ENCODE data around the gene AHDC1. TPM values are rescaled to one million over a fixed set of nuclear protein-coding genes. Genes with fewer than 3 reads are reported as not detected.

The AHDC1 gene
- total and polyA plus RNA-seq, 10 of the 15 experiments (the other 5 are each of a cell fraction or from before 2014, with no cell fraction given), result 0.21 to 13.0 (median 1.4) TPM

GRCh38 chr1:27554759-27555699 lies 48.9 kb downstream of the AHDC1 start:
- H3K9me3 ChIP-seq (replicated peaks; ENCODE audit: control insufficient read depth, insufficient read depth, low read length), result no peaks in the 10 kb centered on the region
- no peak for DNase-seq (ENCODE audit: low read depth, low spot score)
- no peak overlapping the region for H3K4me3 ChIP-seq
- SMC1A ChIA-PET (ENCODE audit: uncharacterized antibody, unreplicated experiment), result interaction anchor here (0.8 to 5.8 kb wide), 4 partner anchors 26 to 138 kb away, joined by 3 to 70 read pairs (median 36); partner anchors contain the start of gene AHDC1
- POLR2A ChIA-PET, result interaction anchor here (0.6 kb wide), 1 partner anchor 49 kb away, joined by 3 read pairs; the partner anchor contains the start of gene AHDC1
- WGBS (ENCODE audit: insufficient coverage, insufficient replicate concordance, low lambda C conversion rate, missing lambda C conversion rate), result 63% methylated on average over 8 of the region's 8 CpGs
- peaks cover 16% of the 10 kb centered on the region for H3K4me1 ChIP-seq (ENCODE audit: control insufficient read depth, insufficient read depth, low read length)
- no peak for ATAC-seq
- no peak overlapping the region for H2AFZ ChIP-seq (ENCODE audit: control insufficient read depth, low read depth, low read length)
- H3K79me2 ChIP-seq (ENCODE audit: control insufficient read depth, insufficient read depth, low read length), result no peaks in the 10 kb centered on the region; the same call in 1 of the 2 replicates
- no TSS peak for BruUV-seq (replicated peaks)
- RAD21 ChIA-PET (ENCODE audit: unreplicated experiment), result interaction anchor here (0.8 to 6.8 kb wide), 4 partner anchors 11 to 139 kb away, joined by 4 to 181 read pairs (median 20); partner anchors contain the start of gene AHDC1
- no peak overlapping the region for H3K9ac ChIP-seq (ENCODE audit: control insufficient read depth, insufficient read depth, low read length)
- H3K27me3 ChIP-seq (replicated peaks in 1 of 2; ENCODE audit: control insufficient read depth in 2 of 2, insufficient read depth in 2 of 2, low read length in 1 of 2), result no peaks in the 10 kb centered on the region
- no peak for FAIRE-seq
- H4K20me1 ChIP-seq (ENCODE audit: control insufficient read depth, insufficient read depth), result no peaks in the 10 kb centered on the region
- H3K36me3 ChIP-seq (ENCODE audit: control insufficient read depth in 2 of 2, insufficient read depth in 2 of 2, low read length in 1 of 2), result peaks cover 0 to 17% of the 10 kb centered on the region in 2 experiments; a peak in 2 of 4 replicates
- H3K27ac ChIP-seq (ENCODE audit: control insufficient read depth, insufficient read depth), result no peak overlapping the region
- CTCF ChIA-PET, result interaction anchor here (1.0 to 6.7 kb wide), 11 partner anchors 10 to 253 kb away, joined by 4 to 132 read pairs (median 11); partner anchors contain the start of gene AHDC1
- intact Hi-C loops (cut with micrococcal nuclease; ENCODE audit: unreplicated experiment), result no loop called here
- in situ Hi-C loops (cut with MboI), result loop anchor here (5.0 kb wide), 1 partner anchor 107 kb away; no protein-coding TSS in a partner anchor
- no peak overlapping the region for H3K4me2 ChIP-seq (ENCODE audit: control insufficient read depth, insufficient read depth)
- no peak for TF ChIP-seq CREB1 (IDR thresholded peaks at IDR 0.05; ENCODE audit: low read depth)
- no peak for TF ChIP-seq CUX1 (IDR thresholded peaks at IDR 0.05; ENCODE audit: insufficient replicate concordance, low read depth, low read length)
- TF ChIP-seq GATAD2B (conservative IDR thresholded peaks at IDR 0.05; ENCODE audit: low read depth), result no peak
- TF ChIP-seq NR2C2 (IDR thresholded peaks at IDR 0.05; ENCODE audit: borderline replicate concordance, control insufficient read depth, insufficient read length, low read depth), result no peak
- no peak for TF ChIP-seq ZZZ3 (IDR thresholded peaks at IDR 0.05; ENCODE audit: control insufficient read depth, insufficient read length, low read depth)
- no peak for TF ChIP-seq PRDM15 (CRISPR knock-in tag; IDR thresholded peaks at IDR 0.05)
- no peak for TF ChIP-seq CTCF (IDR thresholded peaks at IDR 0.05 in 2 of 3, conservative IDR thresholded peaks at IDR 0.05 in 1 of 3; ENCODE audit: control insufficient read depth in 2 of 3, extremely low read depth in 1 of 3, insufficient read depth in 1 of 3, low read depth in 3 of 3, low read length in 3 of 3)
- no peak for TF ChIP-seq RFX5 (IDR thresholded peaks at IDR 0.05; ENCODE audit: low read depth, low read length)
- no peak for TF ChIP-seq HDAC2 (IDR thresholded peaks at IDR 0.05)
- TF ChIP-seq PML (IDR thresholded peaks at IDR 0.05; ENCODE audit: low read length), result no peak
- TF ChIP-seq RAD51 (IDR thresholded peaks at IDR 0.05), result no peak
